ENCODE measurements around the gene GABBR2.
"Not testable (repeated sequence)": the region's sequence is repeated elsewhere in the genome, so short reads cannot be mapped to it uniquely, and the experiment has no call there.

GABBR2 gene

DNA sequence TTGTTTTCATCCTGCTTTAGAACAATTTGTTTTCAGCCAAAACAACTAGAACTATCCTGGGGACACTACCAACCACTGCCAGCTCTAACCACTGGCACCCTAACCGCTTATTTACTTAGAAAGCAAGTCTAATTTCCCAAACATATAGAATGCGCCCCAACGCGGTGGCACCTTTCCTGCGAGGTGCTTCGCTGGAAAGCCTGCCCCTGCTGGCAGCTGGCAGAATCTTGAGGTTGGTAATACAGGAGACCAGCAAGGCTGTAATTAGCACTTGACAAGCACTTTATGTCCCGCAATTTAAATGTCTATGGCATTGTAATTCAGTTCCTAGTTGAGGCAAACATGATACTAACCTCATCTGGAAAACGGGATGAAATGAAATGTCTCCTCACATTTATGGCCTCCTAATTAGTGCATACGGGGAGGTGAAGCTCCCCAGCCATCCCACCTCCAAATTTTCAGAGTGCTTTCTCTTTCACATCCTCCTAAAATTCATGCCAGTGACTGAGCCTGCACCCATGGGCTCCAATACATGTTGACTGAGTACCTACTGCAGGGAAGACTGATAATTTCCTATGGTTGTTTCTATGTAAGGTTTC, 30.4 kb downstream of the GABBR2 start:
- no peak for DNase-seq

DNA sequence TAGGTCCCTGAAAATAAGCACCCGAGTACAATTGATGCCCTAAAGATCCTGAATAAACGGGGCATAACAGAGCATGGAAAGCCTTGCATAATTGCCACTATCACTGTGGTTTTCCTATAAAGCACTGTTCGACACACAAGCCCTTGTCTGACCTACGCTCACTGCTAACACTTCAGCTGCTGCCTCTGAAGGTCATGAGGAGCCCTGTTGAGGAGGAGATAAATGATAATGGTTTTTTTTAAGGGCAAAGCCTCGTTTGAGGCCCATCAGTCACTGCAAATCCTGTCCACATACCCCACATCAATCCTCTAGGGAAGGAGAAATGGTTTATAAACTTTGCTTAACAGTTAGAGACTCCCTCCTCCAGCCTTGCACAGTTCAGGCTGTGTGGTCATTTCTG, 35.1 kb downstream of the GABBR2 start:
- DNase-seq = no peak

DNA sequence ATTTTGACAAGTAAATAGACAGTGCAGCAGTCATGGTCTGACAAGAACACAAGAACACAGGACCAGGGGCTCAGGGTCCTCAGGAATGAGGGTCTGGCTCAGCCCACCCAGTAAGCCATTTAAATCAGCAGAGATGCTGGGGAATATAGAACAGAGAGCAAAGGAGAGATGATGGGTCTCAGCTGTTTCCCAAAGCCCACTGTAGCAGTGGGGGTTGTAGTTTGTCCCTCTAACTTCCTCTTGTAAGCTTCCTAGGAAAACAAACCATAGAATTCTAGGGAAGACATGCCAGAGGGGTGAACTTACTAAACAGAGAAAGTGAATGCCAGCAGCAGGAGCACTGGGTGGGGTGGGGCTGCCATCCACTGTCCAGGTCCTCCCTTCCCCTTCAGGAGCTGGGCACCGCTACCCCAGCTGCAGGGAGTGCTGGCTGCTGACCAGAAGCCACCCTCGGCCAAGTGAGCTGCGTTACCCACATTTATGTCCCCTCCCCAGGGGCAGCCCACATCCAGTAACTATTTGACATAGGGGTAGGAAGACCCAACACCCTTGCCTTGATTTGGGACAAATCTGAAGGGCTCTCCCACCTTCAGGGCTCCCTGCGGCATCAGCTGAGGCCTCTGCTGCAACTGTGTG, 41.6 kb downstream of the GABBR2 start:
- DNase-seq = no peak

DNA sequence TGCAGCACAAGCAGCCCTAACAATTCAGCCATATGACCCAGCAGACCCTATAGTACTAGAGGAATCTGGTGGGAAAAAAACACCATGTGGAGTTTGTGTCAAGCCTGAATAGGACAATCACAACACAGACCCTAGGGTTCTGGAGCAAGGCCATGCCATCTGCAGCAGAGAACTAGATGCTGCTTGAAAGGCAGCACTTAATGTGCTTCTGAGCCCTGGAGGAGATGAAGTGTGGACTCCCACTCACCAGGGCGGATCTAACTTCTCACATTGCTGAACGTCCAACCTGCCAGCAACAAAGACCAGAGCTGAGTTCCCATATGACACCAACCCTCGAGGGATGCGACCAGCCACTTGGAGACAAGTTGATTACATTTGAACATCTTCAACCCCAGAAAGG, 43.2 kb downstream of the GABBR2 start:
- DNase-seq = no peak

DNA sequence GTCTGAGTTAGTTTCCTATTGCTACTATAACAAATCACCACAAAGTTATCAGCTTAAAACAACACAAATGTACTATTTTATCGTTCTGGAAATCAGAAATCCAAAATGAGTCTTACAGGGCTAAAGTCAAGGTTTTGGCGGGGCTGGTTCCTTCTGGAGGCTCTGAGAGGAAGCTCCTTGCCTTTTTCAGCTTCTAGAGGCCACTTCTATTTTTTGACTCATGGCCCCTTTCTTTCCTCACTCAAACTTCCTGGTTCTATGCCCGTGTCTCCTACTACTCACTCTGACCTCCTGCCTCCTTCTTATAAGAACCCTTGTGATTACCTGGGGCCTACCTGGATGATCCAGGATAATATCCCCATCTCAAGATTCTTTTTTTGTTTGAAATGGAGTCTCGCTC, 48.2 kb downstream of the GABBR2 start:
- no peak for DNase-seq

DNA sequence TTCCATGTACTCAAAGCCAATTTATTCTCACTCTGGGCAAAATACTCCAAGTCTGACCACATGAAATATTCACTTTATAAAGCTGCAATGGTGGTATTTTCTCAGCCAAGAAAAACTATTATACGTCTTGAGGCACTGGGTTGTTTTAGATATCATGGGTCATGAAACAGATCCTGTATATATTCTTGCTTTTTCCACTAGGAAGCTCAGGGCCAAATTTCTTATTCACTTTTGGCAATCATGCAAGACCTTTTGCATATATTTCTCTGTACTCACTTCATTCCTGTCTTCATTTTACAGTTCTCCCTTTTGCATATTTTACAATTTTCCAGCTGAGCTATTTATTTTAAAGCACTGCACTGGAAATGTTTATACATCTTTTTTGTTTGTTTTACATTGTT, 49.8 kb downstream of the GABBR2 start:
- no peak for DNase-seq

DNA sequence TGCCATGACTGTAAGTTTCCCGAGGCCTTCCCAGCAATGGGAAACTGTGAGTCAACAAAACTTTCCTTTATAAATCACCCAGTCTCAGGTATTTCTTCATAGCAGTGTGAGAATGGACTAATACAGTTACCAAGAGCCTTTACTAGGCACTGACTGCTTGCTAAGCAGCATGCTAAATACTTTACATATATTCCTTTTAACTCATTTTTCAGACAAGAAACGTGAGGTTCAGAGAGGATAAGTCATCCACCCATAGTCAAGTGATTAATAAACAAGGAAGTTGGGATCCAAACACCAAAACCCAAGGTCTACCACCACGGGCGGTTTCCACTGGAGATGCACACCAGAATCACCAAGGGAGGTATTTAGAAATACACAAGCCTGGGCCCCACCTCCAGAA, 50.8 kb downstream of the GABBR2 start:
- no peak for DNase-seq

DNA sequence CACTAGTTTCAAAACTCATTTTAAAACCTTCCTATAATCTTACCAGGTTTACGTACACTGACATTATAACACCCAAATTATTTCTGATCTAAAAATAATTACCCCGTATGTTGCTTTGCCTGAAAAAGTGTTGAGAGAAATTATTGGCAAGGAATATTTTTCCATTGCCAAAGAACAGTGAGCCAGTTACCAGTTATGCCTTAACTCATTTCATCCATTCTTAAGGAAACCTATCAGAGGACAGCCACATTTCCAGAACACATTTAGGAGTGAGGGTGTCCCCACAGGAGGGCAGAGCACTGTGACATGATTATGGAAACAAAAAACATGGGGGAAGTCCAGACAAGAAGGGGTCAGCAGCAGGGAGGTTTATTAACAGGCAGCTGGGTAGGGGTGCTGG, 52.2 kb downstream of the GABBR2 start:
- DNase-seq = no peak

DNA sequence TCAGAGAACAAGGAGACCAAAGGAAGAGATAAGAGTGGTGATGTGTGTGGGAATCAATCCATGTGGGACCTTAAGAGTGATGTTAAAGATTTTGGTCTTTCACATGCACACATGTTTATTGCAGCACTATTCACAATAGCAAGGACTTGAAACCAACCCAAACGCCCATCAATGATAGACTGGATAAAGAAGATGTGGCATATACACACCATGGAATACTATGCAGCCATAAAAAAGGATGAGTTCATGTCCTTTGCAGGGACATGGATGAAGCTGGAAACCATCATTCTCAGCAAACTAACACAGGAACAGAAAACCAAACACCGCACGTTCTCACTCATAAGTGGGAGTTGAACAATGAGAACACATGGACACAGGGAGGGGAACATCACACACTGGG, 53.3 kb downstream of the GABBR2 start:
- not testable (repeated sequence) for DNase-seq

DNA sequence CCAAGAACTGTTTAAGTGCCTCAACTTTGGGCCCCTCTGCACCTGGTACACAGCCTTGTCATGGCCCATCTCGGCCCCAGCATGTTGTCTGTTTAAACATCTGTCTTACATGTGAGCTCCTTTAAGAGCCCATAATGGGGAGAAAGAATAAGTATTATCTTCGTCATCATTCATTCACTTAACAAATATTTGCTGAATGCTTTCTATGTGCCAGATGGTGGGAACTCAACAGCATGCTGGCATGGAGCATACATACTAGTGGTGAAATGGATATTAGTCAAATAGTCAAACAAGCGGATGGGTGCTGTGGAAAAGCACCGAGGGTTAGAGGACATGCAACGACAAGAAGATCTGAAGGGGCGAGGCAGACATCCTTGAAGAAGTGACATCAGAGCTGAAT, 54.5 kb downstream of the GABBR2 start:
- DNase-seq = no peak

DNA sequence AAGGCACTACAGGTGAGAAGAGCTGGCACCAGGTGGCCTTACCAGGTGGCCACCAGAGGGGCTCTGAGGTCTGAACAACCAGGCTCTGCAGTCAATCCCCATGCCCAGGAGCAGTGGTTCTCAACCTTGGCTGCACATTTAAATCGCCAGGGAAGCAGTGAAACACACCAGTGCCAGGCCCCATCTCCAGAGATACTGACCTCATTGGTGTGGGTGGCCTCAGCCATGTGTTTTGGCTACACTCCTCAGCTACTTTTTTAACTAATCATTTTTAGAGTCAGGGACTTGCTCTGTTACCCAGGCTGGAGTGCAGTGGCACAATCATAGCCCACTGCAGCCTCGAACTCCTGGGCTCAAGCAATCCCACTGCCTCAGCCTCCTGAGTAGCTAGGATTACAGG, 56.0 kb downstream of the GABBR2 start:
- DNase-seq = no peak

DNA sequence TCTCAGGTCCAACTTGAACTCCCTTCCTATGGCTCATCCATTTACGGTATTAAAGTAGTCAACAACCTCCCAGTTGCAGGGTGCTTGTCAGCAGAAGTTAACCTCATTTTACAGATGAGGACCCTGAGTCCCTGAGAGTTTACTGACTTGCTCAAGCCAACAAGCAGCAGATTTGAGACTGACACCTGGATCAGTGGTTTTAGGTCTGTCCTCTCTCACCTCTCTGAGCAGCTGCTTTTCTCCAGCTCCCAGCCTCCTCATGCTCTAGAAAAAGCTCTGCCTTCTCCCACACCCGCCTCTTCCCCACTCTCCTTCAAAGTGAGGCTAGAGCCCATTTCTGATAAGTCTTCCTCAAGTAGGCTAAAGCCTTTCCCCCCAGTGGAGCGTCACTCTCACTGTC, 56.4 kb downstream of the GABBR2 start:
- DNase-seq = no peak

DNA sequence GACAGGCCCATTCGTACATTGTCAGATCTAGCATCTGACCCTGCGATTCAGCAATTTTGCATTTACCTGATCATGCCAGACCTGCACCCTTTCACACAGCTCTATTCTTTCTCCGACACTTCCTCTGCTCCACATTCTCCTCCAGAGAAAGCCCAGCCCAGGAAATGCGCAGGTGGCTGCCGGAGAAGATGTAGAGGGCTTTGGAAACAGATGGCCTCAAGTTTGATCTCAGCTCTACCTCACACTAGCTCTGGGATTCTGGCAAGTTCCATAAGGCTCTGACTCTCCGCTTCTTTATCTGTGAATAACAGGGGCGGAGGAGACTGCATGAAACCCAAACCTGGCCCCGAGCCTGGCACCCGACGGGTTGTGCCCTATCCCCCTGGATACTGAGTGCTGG, 61.5 kb downstream of the GABBR2 start:
- no peak for DNase-seq

DNA sequence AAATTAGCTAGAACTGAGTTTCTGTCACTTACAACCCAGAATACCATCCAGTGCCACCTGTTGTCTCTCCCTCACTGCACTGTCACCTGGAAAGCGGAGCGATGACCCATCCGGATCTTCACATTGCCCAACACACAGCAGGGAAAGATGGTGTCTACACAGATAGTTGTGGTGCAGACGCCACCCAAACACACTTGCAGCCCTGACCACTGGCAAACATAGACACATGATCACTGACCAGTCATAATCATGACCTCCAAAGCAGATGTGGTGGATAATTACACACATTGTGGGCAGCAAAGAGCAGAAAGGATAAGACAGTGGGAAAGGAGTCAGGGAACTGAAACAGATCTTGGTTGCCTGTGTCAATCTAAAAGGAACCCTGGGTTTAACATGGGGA, 64.7 kb downstream of the GABBR2 start:
- no peak for DNase-seq

DNA sequence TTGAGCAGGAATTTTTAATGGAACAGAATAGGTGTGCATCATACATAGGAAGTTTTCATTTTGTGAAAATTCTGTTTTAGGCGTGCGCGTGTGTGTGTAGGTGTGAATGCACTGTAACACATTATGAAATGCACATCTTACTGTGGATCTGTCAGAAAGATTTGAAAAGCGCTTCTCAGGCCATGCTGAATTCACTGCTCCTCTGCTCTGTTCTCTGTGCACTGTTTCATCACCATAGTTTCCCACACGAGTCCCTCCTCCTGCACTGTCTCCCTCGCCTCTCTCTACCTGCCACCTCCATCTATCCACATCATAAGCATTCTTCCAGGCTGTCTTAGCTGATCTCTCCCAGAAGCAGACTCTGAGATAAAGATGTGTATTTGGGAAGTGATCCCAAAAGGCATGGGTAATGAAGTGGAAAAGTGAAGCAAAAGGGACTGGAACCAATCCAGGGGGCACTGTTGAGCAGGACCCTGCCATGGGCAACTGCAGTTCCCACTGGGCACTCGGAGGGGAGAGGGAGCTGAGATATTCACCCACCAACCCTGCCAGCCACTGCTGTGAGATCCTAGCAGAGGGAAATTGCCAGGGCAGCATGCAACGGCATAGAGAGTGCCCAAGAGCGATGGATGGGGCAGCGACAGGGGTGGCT, 65.9 kb downstream of the GABBR2 start:
- no peak for DNase-seq

DNA sequence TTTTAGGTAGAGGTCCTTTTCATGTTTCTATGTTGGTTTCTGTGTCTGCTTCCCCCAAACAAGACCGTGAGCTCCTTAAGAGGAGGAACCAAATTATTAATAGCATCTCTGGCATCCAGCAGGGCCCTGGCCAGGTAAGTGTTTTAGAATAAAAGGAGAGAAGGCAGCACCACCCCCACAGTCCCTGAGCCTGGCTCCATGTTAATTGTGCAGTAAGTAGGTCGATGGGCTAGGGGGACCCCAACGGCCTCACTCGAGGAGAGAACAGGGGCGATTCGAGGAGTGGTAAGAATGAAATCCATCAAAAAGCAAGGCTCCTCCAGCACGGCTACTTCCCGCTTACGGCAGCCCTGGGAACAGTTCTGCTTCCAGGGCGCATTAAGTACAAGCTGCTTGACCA, 67.0 kb downstream of the GABBR2 start:
- DNase-seq = no peak

DNA sequence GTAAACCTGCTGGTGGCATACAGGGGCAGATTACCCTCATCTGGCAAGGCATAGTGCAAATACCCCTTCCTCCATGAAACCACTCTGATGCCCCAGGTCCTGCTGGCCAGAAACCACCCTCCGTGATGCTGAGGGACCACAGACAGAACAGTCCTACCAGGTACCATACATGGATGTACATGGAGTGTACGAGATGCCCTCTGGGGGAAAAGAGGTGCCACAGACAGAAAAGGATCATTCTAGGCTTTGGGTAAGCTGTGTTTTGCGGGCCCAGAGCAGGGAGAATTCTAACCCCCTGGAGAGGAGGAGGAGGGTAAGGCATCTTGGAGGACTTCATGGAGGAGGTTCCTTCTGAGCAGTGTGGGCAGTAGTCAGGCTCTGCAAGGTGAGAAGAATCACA, 68.3 kb downstream of the GABBR2 start:
- DNase-seq = no peak

DNA sequence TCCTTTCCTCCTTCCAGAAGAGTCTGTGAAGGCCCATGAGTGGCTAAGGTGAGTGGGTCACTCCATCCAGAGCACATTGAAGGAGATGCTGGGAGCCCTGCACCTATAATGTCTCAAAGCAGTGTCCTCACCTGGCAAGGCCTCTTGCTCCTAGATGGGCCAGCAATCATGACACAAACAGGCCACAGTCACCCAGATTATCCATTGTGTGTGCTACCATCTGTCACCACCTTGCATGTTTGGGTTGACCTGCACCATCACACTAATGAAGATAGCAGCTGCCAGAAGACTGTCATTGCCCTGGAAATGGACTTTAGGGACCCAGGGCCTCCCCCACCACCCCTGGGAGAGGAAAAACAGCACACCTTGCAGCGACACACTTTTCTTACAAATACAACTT, 69.6 kb downstream of the GABBR2 start:
- DNase-seq = no peak

DNA sequence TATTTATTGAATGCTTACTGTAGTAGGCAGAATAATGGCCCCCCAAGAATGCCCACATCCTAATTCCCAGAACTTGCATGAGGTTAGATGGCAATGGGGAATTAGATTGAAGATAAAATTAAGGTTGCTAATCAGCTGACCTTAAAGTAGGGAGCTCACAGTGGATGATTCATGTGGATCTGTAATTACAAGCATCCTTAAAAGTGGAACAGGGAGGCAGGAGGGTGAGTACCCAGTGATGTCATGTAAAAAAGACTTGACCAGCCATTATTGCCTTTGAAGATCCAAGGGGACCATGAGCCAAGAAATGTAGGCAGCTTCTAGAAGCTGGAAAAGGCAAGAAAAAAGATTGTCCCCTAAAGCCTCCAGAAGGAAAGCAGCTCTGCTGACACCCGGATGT, 71.4 kb downstream of the GABBR2 start:
- no peak for DNase-seq

DNA sequence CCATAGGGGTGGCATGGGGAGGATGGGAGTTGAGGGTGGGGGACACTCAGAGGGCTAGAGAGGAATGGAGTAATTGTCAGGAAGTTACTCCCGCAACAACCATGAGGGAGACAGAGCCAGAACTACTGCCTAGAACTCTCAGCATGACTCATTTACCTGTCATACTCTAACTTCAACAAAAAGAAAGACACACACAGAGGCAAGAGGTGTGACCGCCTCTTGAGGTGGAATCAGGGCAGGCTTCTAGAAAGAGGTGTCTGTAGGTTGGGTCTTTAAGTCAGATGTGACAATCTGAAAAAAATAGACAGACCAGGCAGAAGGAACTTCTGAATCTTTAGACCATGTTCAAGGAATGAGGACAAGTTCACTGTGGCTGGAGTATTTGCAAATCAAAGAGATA, 73.4 kb downstream of the GABBR2 start:
- DNase-seq = no peak

DNA sequence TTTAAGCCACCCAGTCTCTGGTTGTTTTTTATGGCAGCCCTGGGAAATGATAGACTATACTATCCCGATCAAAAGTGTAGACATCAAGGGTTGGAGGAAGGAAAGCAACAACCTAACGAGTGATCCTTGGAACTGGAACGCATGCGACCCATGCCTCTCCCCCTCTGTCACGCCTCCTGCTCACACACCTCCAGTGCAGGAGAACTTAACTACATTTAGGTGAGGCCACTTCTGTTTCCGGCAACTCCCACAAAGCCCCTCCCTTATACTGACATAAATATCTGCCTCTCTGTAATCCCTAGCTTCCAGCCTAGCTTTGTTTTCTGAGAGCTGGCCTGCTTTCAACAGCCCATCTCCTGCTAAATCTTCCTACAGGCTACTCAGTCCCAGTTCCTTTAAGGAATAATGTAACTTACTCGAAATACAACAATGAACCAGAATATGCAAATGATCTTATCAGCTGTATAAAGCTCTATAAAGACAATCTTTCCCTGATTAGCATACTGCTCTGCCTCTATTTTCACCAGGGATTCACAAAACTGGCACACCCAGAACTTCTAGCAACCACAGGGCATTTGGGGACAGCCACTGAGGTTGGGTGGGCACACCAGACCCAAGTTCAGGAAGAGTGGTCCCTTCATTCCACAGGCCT, 73.9 kb downstream of the GABBR2 start:
- DNase-seq = no peak

DNA sequence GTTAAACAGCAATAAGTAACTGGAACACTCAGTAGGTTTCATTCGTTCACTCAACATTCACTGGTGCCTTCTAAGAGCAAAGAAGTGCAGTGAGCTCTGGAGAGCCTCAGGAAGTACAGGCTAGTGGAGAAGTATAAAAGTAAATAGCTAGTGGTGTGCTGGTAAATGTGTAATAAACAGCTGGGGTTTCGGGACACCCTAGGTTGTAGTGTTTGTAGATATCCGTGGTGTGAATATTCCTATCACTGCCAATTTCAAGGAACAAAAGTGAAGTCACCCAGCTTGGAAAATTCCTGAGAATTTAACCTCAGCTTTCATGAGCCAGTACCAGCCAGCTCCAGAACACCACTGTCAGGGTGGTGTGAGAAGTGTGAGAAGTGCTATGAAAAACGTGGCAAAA, 75.9 kb downstream of the GABBR2 start:
- DNase-seq = no peak

DNA sequence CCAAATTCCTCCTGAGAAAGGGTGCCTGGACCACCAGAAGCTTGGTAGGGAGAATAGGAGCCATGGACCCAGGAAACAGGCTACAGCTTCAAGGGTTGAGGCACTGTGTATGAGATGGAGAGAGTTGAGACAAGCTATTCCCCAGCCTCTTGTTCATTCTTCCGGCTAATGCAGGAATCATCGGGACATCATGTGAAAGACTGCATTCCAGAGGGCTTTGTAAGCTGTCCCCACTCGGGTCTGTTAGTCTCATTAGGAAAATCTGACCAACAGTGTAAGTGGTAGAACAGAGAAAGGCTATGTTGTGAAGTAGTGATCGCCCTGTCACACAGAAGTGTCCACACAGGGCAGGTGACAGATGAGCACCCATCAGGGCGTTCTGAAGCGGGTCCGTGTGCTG, 81.4 kb downstream of the GABBR2 start:
- no peak for DNase-seq

DNA sequence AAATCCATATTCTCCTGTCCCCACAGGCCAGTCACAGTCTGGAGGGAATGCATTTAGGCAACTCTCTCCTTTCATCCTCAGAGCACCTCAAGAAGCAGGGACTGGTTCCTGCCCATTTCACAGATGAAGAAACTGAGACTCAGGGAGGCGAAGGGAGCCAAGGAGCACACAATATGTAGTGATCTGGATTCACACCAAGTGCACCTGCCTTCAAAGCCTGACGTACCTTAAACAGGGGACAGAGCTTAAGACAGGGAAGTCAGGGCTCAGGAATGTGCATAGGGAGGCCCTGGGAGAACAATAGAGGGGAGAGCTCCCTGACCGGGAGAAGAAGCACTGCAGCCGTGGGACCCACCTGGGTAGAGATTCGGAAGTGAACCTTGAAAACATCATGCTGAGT, 83.0 kb downstream of the GABBR2 start:
- DNase-seq = no peak

Data from DMS79 (cell line).